Bronchial epithelial cell (primary cell): ENCODE data around the gene HOXB3. TPM values are rescaled to one million over a fixed set of nuclear protein-coding genes. Genes with fewer than 3 reads are reported as not detected.

ENCODE experiments used
- DNase-seq: peaks from one replicate; pipeline ENCODE4 v3.0.0-alpha.2; 2010; ENCODE audit warnings: low read depth
- FAIRE-seq: peaks from 2 replicates; lab custom pipeline; 2011; peaks lifted over from hg19 to GRCh38; lab: Jason Lieb, UNC
- H3K27me3 ChIP-seq: 2 replicates; pipeline ENCODE4 v1.5.1; 2011; ENCODE audit warnings: low read length; ENCODE audit not compliant: control insufficient read depth, insufficient read depth
- H3K36me3 ChIP-seq: 2 replicates; pipeline ENCODE4 v1.5.1; 2011; ENCODE audit warnings: low read length; ENCODE audit not compliant: control insufficient read depth, insufficient read depth
- H3K4me3 ChIP-seq: 2 replicates; pipeline ENCODE4 v1.5.1; 2011; ENCODE audit warnings: mild to moderate bottlenecking, low read depth, low read length, control low read depth
- total RNA-seq: library from RNA; depleted of rRNA; stranded (reverse); fragments of >200 nt; gene quantifications from 2 replicates; pipeline ENCODE4 v1.2.1, GENCODE V29; 2014
- TF ChIP-seq, protein P1 (sequence below): IDR thresholded peaks from 2 replicates; pipeline ENCODE4 v1.5.1; 2011; ENCODE audit warnings: mild to moderate bottlenecking, moderate library complexity, low read length, control low read depth, inconsistent platforms; ENCODE audit not compliant: insufficient read depth, severe bottlenecking

The HOXB3 gene
- total RNA-seq, 1 donor from 2014 or later, result not detected

DNA sequence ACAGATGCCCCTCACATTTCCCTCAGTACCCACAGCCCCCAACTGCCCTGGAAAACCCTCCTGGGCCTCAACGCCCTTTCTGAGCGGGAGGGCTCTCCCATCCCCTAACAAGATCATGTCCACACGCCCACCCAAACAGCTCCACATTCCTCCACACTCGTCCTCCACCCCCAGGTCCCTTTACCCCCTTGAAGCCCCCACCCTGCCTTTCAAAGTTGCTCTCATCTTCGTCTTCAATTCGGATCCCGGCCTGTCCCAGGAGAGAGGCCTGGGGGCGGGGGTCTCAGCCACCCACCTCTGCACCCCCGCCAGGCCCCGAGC is 26.2 kb downstream of the HOXB3 start:
- H3K27me3 ChIP-seq, result peaks cover 84% of the 10 kb centered on the region
- no peak overlapping the region for H3K4me3 ChIP-seq
- no peak for FAIRE-seq

DNA sequence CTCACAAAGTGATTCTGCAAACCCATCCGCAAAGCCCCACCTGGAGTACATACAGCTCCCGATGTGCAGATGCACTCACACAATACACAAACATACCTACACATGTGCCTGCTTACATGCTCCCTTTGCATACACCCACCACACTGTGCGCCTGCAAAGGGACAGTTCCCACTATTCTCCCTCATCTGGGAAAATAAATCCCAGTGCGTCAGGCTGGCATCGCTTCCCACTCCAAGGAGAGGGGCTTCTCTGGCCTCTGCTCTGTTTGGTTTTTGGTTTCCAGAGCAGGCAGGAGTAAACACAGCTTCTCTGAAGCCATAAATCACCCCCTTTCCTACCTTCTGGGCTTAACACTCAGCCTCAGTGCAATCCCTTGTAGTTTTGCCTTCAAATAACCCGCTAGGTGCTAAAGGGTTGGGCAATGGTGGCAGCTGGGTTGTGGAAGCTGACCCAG is 26.6 kb downstream of the HOXB3 start:
- H3K36me3 ChIP-seq, result no peaks in the 10 kb centered on the region
- DNase-seq (no peak), FAIRE-seq (no peak)
- H3K4me3 ChIP-seq, result no peak overlapping the region
- TF ChIP-seq, protein P1, sequence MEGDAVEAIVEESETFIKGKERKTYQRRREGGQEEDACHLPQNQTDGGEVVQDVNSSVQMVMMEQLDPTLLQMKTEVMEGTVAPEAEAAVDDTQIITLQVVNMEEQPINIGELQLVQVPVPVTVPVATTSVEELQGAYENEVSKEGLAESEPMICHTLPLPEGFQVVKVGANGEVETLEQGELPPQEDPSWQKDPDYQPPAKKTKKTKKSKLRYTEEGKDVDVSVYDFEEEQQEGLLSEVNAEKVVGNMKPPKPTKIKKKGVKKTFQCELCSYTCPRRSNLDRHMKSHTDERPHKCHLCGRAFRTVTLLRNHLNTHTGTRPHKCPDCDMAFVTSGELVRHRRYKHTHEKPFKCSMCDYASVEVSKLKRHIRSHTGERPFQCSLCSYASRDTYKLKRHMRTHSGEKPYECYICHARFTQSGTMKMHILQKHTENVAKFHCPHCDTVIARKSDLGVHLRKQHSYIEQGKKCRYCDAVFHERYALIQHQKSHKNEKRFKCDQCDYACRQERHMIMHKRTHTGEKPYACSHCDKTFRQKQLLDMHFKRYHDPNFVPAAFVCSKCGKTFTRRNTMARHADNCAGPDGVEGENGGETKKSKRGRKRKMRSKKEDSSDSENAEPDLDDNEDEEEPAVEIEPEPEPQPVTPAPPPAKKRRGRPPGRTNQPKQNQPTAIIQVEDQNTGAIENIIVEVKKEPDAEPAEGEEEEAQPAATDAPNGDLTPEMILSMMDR, result no peak
- H3K27me3 ChIP-seq, result peaks cover 84% of the 10 kb centered on the region

More for the DNA sequence above, 26.2 kb downstream of the HOXB3 start:
- no peaks in the 10 kb centered on the region for H3K36me3 ChIP-seq
- TF ChIP-seq, protein P1, result no peak
- no peak for DNase-seq

DNA sequence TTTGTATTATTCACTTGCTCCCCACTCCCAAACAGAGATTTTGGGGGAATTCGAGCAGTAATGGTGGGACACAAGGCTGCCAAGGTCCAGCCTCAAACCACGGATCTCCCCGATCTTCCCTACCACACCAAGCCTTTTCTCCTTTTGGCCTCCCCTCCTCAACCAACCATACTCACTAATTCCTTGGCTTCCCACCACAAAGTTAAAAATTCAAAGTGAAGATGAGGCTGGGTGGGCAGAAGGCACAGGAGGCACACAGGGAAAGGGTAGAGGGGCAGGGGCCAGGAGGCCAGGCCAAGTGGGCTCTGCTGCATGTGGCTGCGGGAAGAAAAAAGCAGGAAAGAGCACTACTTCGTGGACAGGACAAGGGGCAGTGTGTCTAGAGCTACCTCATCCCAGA is 27.1 kb downstream of the HOXB3 start:
- DNase-seq, result no peak
- Histone ChIP-seq H3K27me3 (peaks cover 87% of the 10 kb centered on the region), H3K36me3 (no peaks in the 10 kb centered on the region), H3K4me3 (no peak overlapping the region)
- TF ChIP-seq, protein P1, result no peak
- no peak for FAIRE-seq

DNA sequence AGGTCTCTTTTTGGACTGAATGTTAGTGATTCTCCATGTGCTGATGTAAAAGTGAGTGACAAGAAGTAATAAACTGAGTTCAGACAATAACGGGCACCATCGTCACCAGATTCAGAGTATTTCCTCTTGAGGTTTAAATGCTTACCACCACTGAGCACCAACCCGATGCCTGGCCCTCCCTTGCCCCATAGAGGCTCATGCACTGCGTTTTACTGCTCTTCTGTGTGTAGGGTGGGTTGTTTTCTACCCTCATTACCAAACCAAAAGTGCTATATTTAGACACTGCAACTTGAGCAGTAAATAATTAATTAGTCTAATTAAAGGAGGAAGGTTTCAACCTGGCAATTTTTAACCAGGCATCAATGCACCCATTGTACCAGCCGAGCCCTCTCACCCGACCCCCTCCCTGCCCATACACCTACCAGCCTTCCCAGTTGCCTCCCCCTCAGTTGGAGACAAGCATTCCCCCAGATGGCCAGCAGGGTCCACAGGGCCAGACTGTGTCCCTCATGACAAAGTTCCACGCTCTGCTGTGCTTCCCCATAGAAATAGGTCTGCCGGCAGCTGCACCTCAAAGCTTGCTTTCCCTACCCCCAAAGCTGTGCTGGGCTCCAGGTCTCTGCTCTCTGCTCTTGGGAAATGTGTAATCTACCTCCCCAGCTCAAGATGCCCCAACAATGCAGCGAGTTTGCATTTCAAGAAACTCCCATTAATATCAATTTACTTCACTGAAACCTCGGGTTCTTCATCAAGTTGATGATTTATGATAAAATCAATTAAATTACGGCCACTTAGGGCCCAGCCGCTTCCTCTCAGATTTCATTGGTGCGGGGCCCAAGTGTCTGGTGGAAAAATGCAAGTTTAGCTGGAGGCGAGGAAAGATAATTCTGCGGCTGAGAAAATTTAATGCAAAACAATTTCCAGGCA is 27.9 kb downstream of the HOXB3 start:
- TF ChIP-seq, protein P1, result no peak
- Histone ChIP-seq H3K4me3 (no peak overlapping the region), H3K36me3 (no peaks in the 10 kb centered on the region), H3K27me3 (peaks cover 83% of the 10 kb centered on the region)
- FAIRE-seq (no peak), DNase-seq (no peak)

GRCh38 chr17:48559840-48560817 is 29.9 kb downstream of the HOXB3 start:
- H3K4me3 ChIP-seq, result no peak overlapping the region

More at GRCh38 chr17:48559840-48560817, 29.9 kb downstream of the HOXB3 start:
- no peak for FAIRE-seq
- Histone ChIP-seq H3K27me3 (peaks cover 82% of the 10 kb centered on the region), H3K36me3 (no peaks in the 10 kb centered on the region)
- TF ChIP-seq, protein P1, result no peak
- no peak for DNase-seq
